DND-41 (cell line): ENCODE measurements around the gene FNDC7.

ENCODE experiments used
- ATAC-seq: fragments of 200-7000 bp; cut with Tn5 transposase; 3 replicates; pipeline ENCODE4 v1.9.1; 2021; ENCODE audit warnings: low read depth; ENCODE audit not compliant: insufficient read depth
- DNase-seq: peaks from one replicate; pipeline ENCODE4 v3.0.0-alpha.2; 2020
- H2AFZ ChIP-seq: 2 replicates; pipeline ENCODE4 v1.6.0; 2012; ENCODE audit warnings: low read depth, low read length
- H3K27ac ChIP-seq: 2 replicates; pipeline ENCODE4 v1.5.1; 2012; ENCODE audit warnings: low read length, inconsistent platforms
- H3K27me3 ChIP-seq: fragments of 200-600 bp; sonication (generic); 2 replicates; pipeline ENCODE4 v1.6.0; 2012; ENCODE audit warnings: low read length, mild to moderate bottlenecking, inconsistent platforms; ENCODE audit not compliant: insufficient read depth, poor library complexity
- H3K36me3 ChIP-seq: 2 replicates; pipeline ENCODE4 v1.5.1; 2012; ENCODE audit warnings: low read length, inconsistent platforms; ENCODE audit not compliant: insufficient read depth
- H3K4me1 ChIP-seq: 2 replicates; pipeline ENCODE4 v1.5.1; 2012; ENCODE audit warnings: mild to moderate bottlenecking, low read length; ENCODE audit not compliant: insufficient read depth
- H3K4me2 ChIP-seq: 2 replicates; pipeline ENCODE4 v1.6.0; 2012; ENCODE audit warnings: mild to moderate bottlenecking, moderate library complexity, low read length, inconsistent platforms; ENCODE audit not compliant: insufficient read depth
- H3K4me3 ChIP-seq, 2 experiments: fragments of 200-600 bp in 1 of 2; shearing (Covaris generic) in 1 of 2; 2 replicates each; pipeline ENCODE4 v1.5.1; 2012 to 2016; ENCODE audit warnings: inconsistent platforms in 2 of 2, low read length in 2 of 2, mild to moderate bottlenecking in 2 of 2, low read depth in 1 of 2, moderate library complexity in 1 of 2
- H3K79me2 ChIP-seq: 2 replicates; pipeline ENCODE4 v1.6.0; 2012; ENCODE audit warnings: low read length, inconsistent platforms; ENCODE audit not compliant: insufficient read depth
- H3K9ac ChIP-seq: 2 replicates; pipeline ENCODE4 v1.6.0; 2012; ENCODE audit warnings: low read depth, mild to moderate bottlenecking, inconsistent platforms, low read length, moderate library complexity
- H3K9me3 ChIP-seq: 2 replicates; pipeline ENCODE4 v1.5.1; 2012; ENCODE audit warnings: low read length, moderate library complexity, mild to moderate bottlenecking, inconsistent platforms; ENCODE audit not compliant: insufficient read depth, severe bottlenecking
- H4K20me1 ChIP-seq: 2 replicates; pipeline ENCODE4 v1.6.0; 2012; ENCODE audit warnings: low read length; ENCODE audit not compliant: insufficient read depth
- CTCF ChIP-seq: IDR thresholded peaks from 2 replicates; pipeline ENCODE4 v1.5.1; 2012; ENCODE audit warnings: borderline replicate concordance, low read length, moderate library complexity, mild to moderate bottlenecking; ENCODE audit not compliant: poor library complexity, severe bottlenecking; ENCODE audit errors: extremely low read depth
- EZH2 ChIP-seq: IDR thresholded peaks from 3 replicates; pipeline ENCODE4 v1.6.1; 2012; ENCODE audit warnings: borderline replicate concordance, low read depth, mild to moderate bottlenecking, moderate library complexity, low read length, inconsistent platforms; ENCODE audit not compliant: severe bottlenecking

Gene FNDC7

DNA sequence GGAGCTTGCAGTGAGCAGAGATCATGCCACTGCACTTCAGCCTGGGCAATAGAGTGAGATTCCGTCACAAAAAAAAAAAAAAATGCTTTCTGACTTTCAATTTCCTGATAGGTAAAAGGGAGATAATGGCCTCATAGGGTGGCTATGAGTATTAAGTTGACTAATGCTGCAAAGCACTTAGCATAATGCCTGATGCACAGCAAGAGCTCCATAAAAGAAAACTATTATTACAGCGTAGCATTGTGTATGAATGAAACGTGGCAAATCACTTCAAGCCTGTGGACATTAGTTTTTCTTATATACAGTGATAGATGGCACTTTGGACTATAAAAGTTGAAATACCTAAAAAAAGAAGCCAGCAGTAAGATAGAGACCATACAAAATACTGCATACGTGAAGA lies 16.8 kb downstream of the FNDC7 start:
- TF ChIP-seq CTCF (no peak), EZH2 (no peak)
- Histone ChIP-seq H3K4me1 (no peaks in the 10 kb centered on the region), H2AFZ (no peak overlapping the region), H3K79me2 (no peaks in the 10 kb centered on the region), H3K4me2 (no peak overlapping the region), H3K27ac (no peak overlapping the region), H3K27me3 (peaks cover 3% of the 10 kb centered on the region), H3K4me3 (no peak overlapping the region), H3K36me3 (no peaks in the 10 kb centered on the region), H4K20me1 (no peaks in the 10 kb centered on the region), H3K9ac (no peak overlapping the region), H3K9me3 (no peaks in the 10 kb centered on the region)
- ATAC-seq, result no peak
- no peak for DNase-seq

DNA sequence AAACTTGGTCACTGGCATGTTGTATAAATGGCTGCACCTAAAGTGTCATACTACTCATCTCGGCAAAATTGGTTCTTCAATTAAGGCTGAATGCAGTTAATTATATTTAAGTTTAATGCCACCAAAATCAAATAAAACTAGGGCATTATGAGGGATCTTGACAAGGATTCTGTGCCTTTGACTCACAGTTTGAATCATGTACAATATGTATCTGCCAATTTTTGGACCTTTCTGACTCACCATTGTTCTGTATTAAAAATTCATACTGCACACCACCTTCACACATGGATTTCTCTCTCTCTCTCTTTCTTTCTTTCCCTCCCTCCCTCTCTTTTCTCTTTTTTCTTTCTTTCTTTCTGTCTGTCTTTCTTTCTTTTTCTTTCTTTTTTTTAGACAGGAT lies 19.7 kb downstream of the FNDC7 start:
- Histone ChIP-seq H3K9me3 (no peaks in the 10 kb centered on the region), H3K27ac (no peak overlapping the region), H3K9ac (no peak overlapping the region), H3K4me1 (no peaks in the 10 kb centered on the region), H2AFZ (no peak overlapping the region), H3K4me3 (no peak overlapping the region), H3K36me3 (no peaks in the 10 kb centered on the region), H4K20me1 (no peaks in the 10 kb centered on the region), H3K27me3 (peaks cover 15% of the 10 kb centered on the region), H3K79me2 (no peaks in the 10 kb centered on the region), H3K4me2 (no peak overlapping the region)
- DNase-seq (no peak), ATAC-seq (no peak)
- no peak for TF ChIP-seq CTCF
- no peak for TF ChIP-seq EZH2

GRCh38 chr1:108734171-108734865 lies 21.6 kb downstream of the FNDC7 start:
- peaks cover 15% of the 10 kb centered on the region for H3K27me3 ChIP-seq
- H3K27ac ChIP-seq, result no peak overlapping the region
- TF ChIP-seq CTCF (no peak), EZH2 (no peak)
- no peak overlapping the region for H3K4me2 ChIP-seq
- H3K4me3 ChIP-seq, result no peak overlapping the region
- ATAC-seq, result no peak
- H3K9me3 ChIP-seq, result no peaks in the 10 kb centered on the region
- no peaks in the 10 kb centered on the region for H4K20me1 ChIP-seq
- H3K36me3 ChIP-seq, result no peaks in the 10 kb centered on the region
- H2AFZ ChIP-seq, result no peak overlapping the region
- H3K9ac ChIP-seq, result no peak overlapping the region
- H3K4me1 ChIP-seq, result no peaks in the 10 kb centered on the region
- no peak for DNase-seq
- H3K79me2 ChIP-seq, result no peaks in the 10 kb centered on the region
